HEK293T (cell line): Measurements from ENCODE around the gene PRR36.

Experiments used
- CTCF ChIA-PET: fragments of 350-600 bp; formaldehyde crosslinking; extraction: SDS; loops from one replicate; lab custom pipeline; 2021; ENCODE audit warnings: antibody characterized with exemption, inconsistent platforms; lab: Yijun Ruan, JAX
- POLR2A ChIA-PET: fragments of 350-600 bp; formaldehyde crosslinking; extraction: SDS; loops from one replicate; lab custom pipeline; 2020; ENCODE audit warnings: antibody characterized with exemption, inconsistent platforms; lab: Yijun Ruan, JAX
- DNase-seq: peaks from one replicate; pipeline ENCODE4 v3.0.0; 2012; ENCODE audit warnings: mixed read lengths; ENCODE audit errors: extremely low spot score
- ARNT ChIP-seq: fragments of 450-650 bp; IDR thresholded peaks from 2 replicates; pipeline ENCODE4 v1.6.1; 2017; ENCODE audit warnings: mild to moderate bottlenecking
- BHLHE40 ChIP-seq: fragments of 450-650 bp; IDR thresholded peaks from 2 replicates; pipeline ENCODE4 v1.6.1; 2016; ENCODE audit warnings: mild to moderate bottlenecking, moderate library complexity, borderline replicate concordance
- CTBP1 ChIP-seq: fragments of 450-650 bp; IDR thresholded peaks from 2 replicates; pipeline ENCODE4 v1.6.1; 2016; ENCODE audit warnings: borderline replicate concordance
- ELF4 ChIP-seq: fragments of 450-650 bp; IDR thresholded peaks from 2 replicates; pipeline ENCODE4 v1.6.1; 2017; ENCODE audit warnings: antibody characterized with exemption
- FOXA1 ChIP-seq: fragments of 450-650 bp; IDR thresholded peaks from 2 replicates; pipeline ENCODE4 v1.6.1; 2016; ENCODE audit warnings: mild to moderate bottlenecking
- FOXK2 ChIP-seq: fragments of 450-650 bp; IDR thresholded peaks from 2 replicates; pipeline ENCODE4 v1.6.1; 2016; ENCODE audit warnings: mild to moderate bottlenecking
- FOXM1 ChIP-seq: fragments of 450-650 bp; IDR thresholded peaks from 2 replicates; pipeline ENCODE4 v1.6.1; 2017; ENCODE audit warnings: mild to moderate bottlenecking, borderline replicate concordance
- HDGF ChIP-seq: fragments of 450-650 bp; IDR thresholded peaks from 2 replicates; pipeline ENCODE4 v1.6.1; 2017; ENCODE audit warnings: antibody characterized with exemption, borderline replicate concordance
- L3MBTL2 ChIP-seq: fragments of 450-650 bp; conservative IDR thresholded peaks from 2 replicates; pipeline ENCODE4 v1.6.1; 2016; ENCODE audit warnings: mild to moderate bottlenecking
- LEF1 ChIP-seq: fragments of 450-650 bp; IDR thresholded peaks from 2 replicates; pipeline ENCODE4 v1.6.1; 2017; ENCODE audit warnings: mild to moderate bottlenecking, borderline replicate concordance
- NFRKB ChIP-seq: fragments of 450-650 bp; IDR thresholded peaks from 2 replicates; pipeline ENCODE4 v1.6.1; 2016; ENCODE audit warnings: mild to moderate bottlenecking, moderate library complexity
- PKNOX1 ChIP-seq: fragments of 450-650 bp; IDR thresholded peaks from 2 replicates; pipeline ENCODE4 v1.6.1; 2016
- SP1 ChIP-seq: fragments of 450-650 bp; IDR thresholded peaks from 2 replicates; pipeline ENCODE4 v1.6.1; 2017
- SUZ12 ChIP-seq: fragments of 450-650 bp; IDR thresholded peaks from 2 replicates; pipeline ENCODE4 v1.6.1; 2016; ENCODE audit warnings: mild to moderate bottlenecking
- TARDBP ChIP-seq: fragments of 450-650 bp; IDR thresholded peaks from 2 replicates; pipeline ENCODE4 v1.6.1; 2016
- ZNF384 ChIP-seq: fragments of 450-650 bp; IDR thresholded peaks from 2 replicates; pipeline ENCODE4 v1.6.1; 2016

PRR36 gene

GRCh38 chr19:7856679-7857663 lies 17.2 kb downstream of the PRR36 start:
- CTCF ChIA-PET, result interaction anchor here (3.4 kb wide), 1 partner anchor 12 kb away, joined by 16 read pairs; no protein-coding TSS in a partner anchor

GRCh38 chr19:7856109-7856591 lies 18.0 kb downstream of the PRR36 start:
- TF ChIP-seq HDGF, result no peak
- TF ChIP-seq FOXA1, result no peak
- no peak for TF ChIP-seq TARDBP
- TF ChIP-seq PKNOX1, result no peak
- TF ChIP-seq ELF4, result no peak
- TF ChIP-seq BHLHE40, result no peak
- TF ChIP-seq LEF1, result no peak
- no peak for TF ChIP-seq SUZ12
- no peak for TF ChIP-seq CTBP1
- no peak for TF ChIP-seq SP1
- no peak for TF ChIP-seq ZNF384
- TF ChIP-seq NFRKB, result no peak
- ChIA-PET POLR2A (no interaction called here), CTCF (interaction anchor here (3.4 kb wide), 1 partner anchor 13 kb away, joined by 16 read pairs; no protein-coding TSS in a partner anchor)
- DNase-seq, result no peak

More at GRCh38 chr19:7856679-7857663, 17.2 kb downstream of the PRR36 start:
- TF ChIP-seq BHLHE40 (no peak), NFRKB (no peak), ELF4 (no peak), HDGF (no peak), LEF1 (no peak), SUZ12 (no peak), FOXK2 (no peak), ARNT (no peak), SP1 (no peak), ZNF384 (no peak), FOXA1 (no peak), FOXM1 (no peak)
- POLR2A ChIA-PET, result interaction anchor here (0.9 to 1.1 kb wide), 3 partner anchors 12 to 64 kb away, joined by 3 read pairs; partner anchors contain the start of gene MAP2K7
- no peak for DNase-seq

GRCh38 chr19:7855426-7856108 lies 18.6 kb downstream of the PRR36 start:
- ChIA-PET POLR2A (no interaction called here), CTCF (no interaction called here)
- TF ChIP-seq ZNF384, result no peak
- TF ChIP-seq PKNOX1, result no peak
- no peak for TF ChIP-seq FOXM1
- no peak for TF ChIP-seq L3MBTL2
- TF ChIP-seq TARDBP, result no peak
- TF ChIP-seq SP1, result no peak
- TF ChIP-seq FOXK2, result no peak
- no peak for TF ChIP-seq LEF1
- no peak for TF ChIP-seq ELF4
- TF ChIP-seq CTBP1, result no peak
- no peak for TF ChIP-seq BHLHE40
- DNase-seq, result no peak

GRCh38 chr19:7853770-7854128 lies 20.4 kb downstream of the PRR36 start:
- CTCF ChIA-PET, result interaction anchor here (1.3 kb wide), 1 partner anchor 25 kb away, joined by 4 read pairs; no protein-coding TSS in a partner anchor
- no peak for DNase-seq
- POLR2A ChIA-PET, result no interaction called here
- no peak for TF ChIP-seq FOXM1
- no peak for TF ChIP-seq LEF1
- no peak for TF ChIP-seq FOXK2
- TF ChIP-seq ZNF384, result no peak
- TF ChIP-seq HDGF, result no peak

GRCh38 chr19:7852851-7853769 lies 21.1 kb downstream of the PRR36 start:
- TF ChIP-seq ELF4 (no peak), NFRKB (no peak), SUZ12 (no peak), TARDBP (no peak)
- ChIA-PET CTCF (interaction anchor here (0.6 to 1.3 kb wide), 7 partner anchors 13 to 76 kb away, joined by 3 to 10 read pairs (median 3); partner anchors contain the start of gene SNAPC2), POLR2A (interaction anchor here (1.4 kb wide), 1 partner anchor 51 kb away, joined by 5 read pairs; the partner anchor contains the start of gene MAP2K7)
- peak; percentile 90 for DNase-seq
